GM12878 (cell line): Measurements from ENCODE around the gene RPS27L.

Experiments used
- CHD2 ChIP-seq: IDR thresholded peaks from 2 replicates; pipeline ENCODE4 v1.6.1; 2011; ENCODE audit warnings: low read depth, low read length, improper control_type of control experiment, borderline replicate concordance
- DPF2 ChIP-seq: fragments of 450-650 bp; IDR thresholded peaks from 2 replicates; pipeline ENCODE4 v1.6.1; 2017; ENCODE audit warnings: mild to moderate bottlenecking
- FOS ChIP-seq: IDR thresholded peaks from 3 replicates; pipeline ENCODE4 v1.6.1; 2011; ENCODE audit warnings: borderline replicate concordance; ENCODE audit not compliant: insufficient read length; ENCODE audit errors: extremely low read depth
- GATAD2B ChIP-seq: fragments of 450-650 bp; conservative IDR thresholded peaks from 2 replicates; pipeline ENCODE4 v1.6.1; 2017; ENCODE audit warnings: low read depth, mild to moderate bottlenecking, moderate library complexity
- NRF1 ChIP-seq: conservative IDR thresholded peaks from 2 replicates; pipeline ENCODE4 v1.6.1; 2011; ENCODE audit warnings: mild to moderate bottlenecking, low read depth, low read length, improper control_type of control experiment
- POLR2A ChIP-seq: IDR thresholded peaks from 2 replicates; pipeline ENCODE4 v1.6.1; 2011; ENCODE audit warnings: low read depth, mild to moderate bottlenecking, low read length
- POLR2AphosphoS5 ChIP-seq: IDR thresholded peaks from 2 replicates; pipeline ENCODE4 v1.6.1; 2011; ENCODE audit warnings: mild to moderate bottlenecking, low read length, inconsistent platforms
- RFX5 ChIP-seq: IDR thresholded peaks from 2 replicates; pipeline ENCODE4 v1.6.1; 2011; ENCODE audit warnings: low read depth, low read length, improper control_type of control experiment
- SREBF2 ChIP-seq: IDR thresholded peaks from 2 replicates; pipeline ENCODE4 v1.6.1; 2012; ENCODE audit warnings: mild to moderate bottlenecking, low read length
- TF ChIP-seq, protein P1 (sequence below), 3 experiments: IDR thresholded peaks in 2 of 3; conservative IDR thresholded peaks in 1 of 3; 2 replicates each; pipeline ENCODE4 v1.5.1; 2011; ENCODE audit warnings: low read depth in 3 of 3, low read length in 3 of 3, mild to moderate bottlenecking in 3 of 3, control low read depth in 2 of 3, moderate library complexity in 2 of 3, inconsistent platforms in 1 of 3, mixed read lengths in 1 of 3; ENCODE audit not compliant: control insufficient read depth in 2 of 3, insufficient read depth in 1 of 3; ENCODE audit errors: extremely low read depth in 1 of 3
- TF ChIP-seq, protein P2 (sequence below): fragments of 450-650 bp; formaldehyde crosslinking; IDR thresholded peaks from 2 replicates; pipeline ENCODE4 v1.5.0; 2022; ENCODE audit warnings: mild to moderate bottlenecking, missing genetic modification characterization

- TF ChIP-seq, protein P1, sequence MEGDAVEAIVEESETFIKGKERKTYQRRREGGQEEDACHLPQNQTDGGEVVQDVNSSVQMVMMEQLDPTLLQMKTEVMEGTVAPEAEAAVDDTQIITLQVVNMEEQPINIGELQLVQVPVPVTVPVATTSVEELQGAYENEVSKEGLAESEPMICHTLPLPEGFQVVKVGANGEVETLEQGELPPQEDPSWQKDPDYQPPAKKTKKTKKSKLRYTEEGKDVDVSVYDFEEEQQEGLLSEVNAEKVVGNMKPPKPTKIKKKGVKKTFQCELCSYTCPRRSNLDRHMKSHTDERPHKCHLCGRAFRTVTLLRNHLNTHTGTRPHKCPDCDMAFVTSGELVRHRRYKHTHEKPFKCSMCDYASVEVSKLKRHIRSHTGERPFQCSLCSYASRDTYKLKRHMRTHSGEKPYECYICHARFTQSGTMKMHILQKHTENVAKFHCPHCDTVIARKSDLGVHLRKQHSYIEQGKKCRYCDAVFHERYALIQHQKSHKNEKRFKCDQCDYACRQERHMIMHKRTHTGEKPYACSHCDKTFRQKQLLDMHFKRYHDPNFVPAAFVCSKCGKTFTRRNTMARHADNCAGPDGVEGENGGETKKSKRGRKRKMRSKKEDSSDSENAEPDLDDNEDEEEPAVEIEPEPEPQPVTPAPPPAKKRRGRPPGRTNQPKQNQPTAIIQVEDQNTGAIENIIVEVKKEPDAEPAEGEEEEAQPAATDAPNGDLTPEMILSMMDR (IDR thresholded peaks at IDR 0.05 in 2 of 3, conservative IDR thresholded peaks at IDR 0.05 in 1 of 3; ENCODE audit: control insufficient read depth in 2 of 3, extremely low read depth in 1 of 3, insufficient read depth in 1 of 3, low read depth in 3 of 3, low read length in 3 of 3) = no peak
- TF ChIP-seq, protein P2, sequence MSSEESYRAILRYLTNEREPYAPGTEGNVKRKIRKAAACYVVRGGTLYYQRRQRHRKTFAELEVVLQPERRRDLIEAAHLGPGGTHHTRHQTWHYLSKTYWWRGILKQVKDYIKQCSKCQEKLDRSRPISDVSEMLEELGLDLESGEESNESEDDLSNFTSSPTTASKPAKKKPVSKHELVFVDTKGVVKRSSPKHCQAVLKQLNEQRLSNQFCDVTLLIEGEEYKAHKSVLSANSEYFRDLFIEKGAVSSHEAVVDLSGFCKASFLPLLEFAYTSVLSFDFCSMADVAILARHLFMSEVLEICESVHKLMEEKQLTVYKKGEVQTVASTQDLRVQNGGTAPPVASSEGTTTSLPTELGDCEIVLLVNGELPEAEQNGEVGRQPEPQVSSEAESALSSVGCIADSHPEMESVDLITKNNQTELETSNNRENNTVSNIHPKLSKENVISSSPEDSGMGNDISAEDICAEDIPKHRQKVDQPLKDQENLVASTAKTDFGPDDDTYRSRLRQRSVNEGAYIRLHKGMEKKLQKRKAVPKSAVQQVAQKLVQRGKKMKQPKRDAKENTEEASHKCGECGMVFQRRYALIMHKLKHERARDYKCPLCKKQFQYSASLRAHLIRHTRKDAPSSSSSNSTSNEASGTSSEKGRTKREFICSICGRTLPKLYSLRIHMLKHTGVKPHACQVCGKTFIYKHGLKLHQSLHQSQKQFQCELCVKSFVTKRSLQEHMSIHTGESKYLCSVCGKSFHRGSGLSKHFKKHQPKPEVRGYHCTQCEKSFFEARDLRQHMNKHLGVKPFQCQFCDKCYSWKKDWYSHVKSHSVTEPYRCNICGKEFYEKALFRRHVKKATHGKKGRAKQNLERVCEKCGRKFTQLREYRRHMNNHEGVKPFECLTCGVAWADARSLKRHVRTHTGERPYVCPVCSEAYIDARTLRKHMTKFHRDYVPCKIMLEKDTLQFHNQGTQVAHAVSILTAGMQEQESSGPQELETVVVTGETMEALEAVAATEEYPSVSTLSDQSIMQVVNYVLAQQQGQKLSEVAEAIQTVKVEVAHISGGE (CRISPR knock-in tag) = no peak
- TF ChIP-seq FOS (no peak), GATAD2B (no peak), CHD2 (no peak), POLR2AphosphoS5 (no peak), RFX5 (no peak), NRF1 (no peak), SREBF2 (no peak), DPF2 (no peak), POLR2A (no peak)
Measured at GRCh38 chr15:63111481-63111880, 45.8 kb downstream of the RPS27L start.
